ENCODE data around the gene USP17L10.
"Not testable (repeated sequence)": the region's sequence is repeated elsewhere in the genome, so short reads cannot be mapped to it uniquely, and the experiment has no call there.

The USP17L10 gene, protein sequence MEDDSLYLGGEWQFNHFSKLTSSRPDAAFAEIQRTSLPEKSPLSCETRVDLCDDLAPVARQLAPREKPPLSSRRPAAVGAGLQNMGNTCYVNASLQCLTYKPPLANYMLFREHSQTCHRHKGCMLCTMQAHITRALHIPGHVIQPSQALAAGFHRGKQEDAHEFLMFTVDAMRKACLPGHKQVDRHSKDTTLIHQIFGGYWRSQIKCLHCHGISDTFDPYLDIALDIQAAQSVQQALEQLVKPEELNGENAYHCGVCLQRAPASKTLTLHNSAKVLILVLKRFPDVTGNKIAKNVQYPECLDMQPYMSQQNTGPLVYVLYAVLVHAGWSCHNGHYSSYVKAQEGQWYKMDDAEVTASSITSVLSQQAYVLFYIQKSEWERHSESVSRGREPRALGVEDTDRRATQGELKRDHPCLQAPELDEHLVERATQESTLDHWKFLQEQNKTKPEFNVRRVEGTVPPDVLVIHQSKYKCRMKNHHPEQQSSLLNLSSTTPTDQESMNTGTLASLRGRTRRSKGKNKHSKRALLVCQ

DNA sequence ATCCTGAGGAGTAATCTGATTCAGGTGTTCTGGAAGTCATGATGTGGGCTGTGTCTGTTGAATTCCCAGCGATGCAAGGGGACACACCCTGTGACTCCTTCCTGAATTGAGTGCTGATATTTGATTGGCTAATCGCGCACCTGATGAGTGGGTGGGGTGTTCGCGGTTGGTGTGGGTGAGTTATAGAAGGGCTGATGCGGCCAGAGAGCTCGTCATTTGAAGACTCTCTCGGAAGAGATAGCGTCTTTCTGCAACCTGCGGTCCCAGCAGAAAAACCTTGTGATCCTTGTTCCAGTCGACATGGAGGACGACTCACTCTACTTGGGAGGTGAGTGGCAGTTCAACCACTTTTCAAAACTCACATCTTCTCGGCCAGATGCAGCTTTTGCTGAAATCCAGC lies at the start of gene USP17L10:
TSS of gene USP17L10 (plus strand) at position 301 of the 400 bp plus-strand sequence. CDS start at position 301, 0 bp downstream.
- in situ Hi-C loops (cut with HindIII; ENCODE audit: low sequenced_read_pairs) = not testable (repeated sequence)

GRCh38 chr4:9165990-9166389 lies 44.5 kb upstream of the USP17L10 start:
- in situ Hi-C loops (cut with HindIII; ENCODE audit: low sequenced_read_pairs) = not testable (repeated sequence)

- in situ Hi-C loops (cut with HindIII; ENCODE audit: low sequenced_read_pairs) = not testable (repeated sequence)
Measured at GRCh38 chr4:9169791-9170459, 40.5 kb upstream of the USP17L10 start, which contains the start of gene FAM90A26. Gene FAM90A26 (plus strand): TSS chr4:9170409. CDS start chr4:9173173, 2,764 bp downstream.

GRCh38 chr4:9214701-9215100 lies 4.2 kb downstream of the USP17L10 start:
- in situ Hi-C loops (cut with HindIII; ENCODE audit: low sequenced_read_pairs) = not testable (repeated sequence)

GRCh38 chr4:9215105-9215504 lies 4.6 kb downstream of the USP17L10 start, which contains the start of gene USP17L11:
Gene USP17L11 (plus strand): TSS chr4:9215405. CDS start chr4:9215405, 0 bp downstream.
- in situ Hi-C loops (cut with HindIII; ENCODE audit: low sequenced_read_pairs) = not testable (repeated sequence)

GRCh38 chr4:9219852-9220251 lies 9.4 kb downstream of the USP17L10 start, which contains the start of gene USP17L12:
Gene USP17L12 (plus strand): TSS chr4:9220152. CDS start chr4:9220152, 0 bp downstream.
- in situ Hi-C loops (cut with HindIII; ENCODE audit: low sequenced_read_pairs) = not testable (repeated sequence)

GRCh38 chr4:9224596-9224995 lies 14.1 kb downstream of the USP17L10 start, which contains the start of gene USP17L13:
Gene USP17L13 (plus strand): TSS chr4:9224896. CDS start chr4:9224896, 0 bp downstream.
- in situ Hi-C loops (cut with HindIII; ENCODE audit: low sequenced_read_pairs) = not testable (repeated sequence)

GRCh38 chr4:9230249-9230648 lies 19.8 kb downstream of the USP17L10 start:
- in situ Hi-C loops (cut with HindIII; ENCODE audit: low sequenced_read_pairs) = not testable (repeated sequence)

GRCh38 chr4:9234085-9234484 lies 23.6 kb downstream of the USP17L10 start, which contains the start of gene USP17L15:
Gene USP17L15 (plus strand): TSS chr4:9234385. CDS start chr4:9234385, 0 bp downstream.
- in situ Hi-C loops (cut with HindIII; ENCODE audit: low sequenced_read_pairs) = not testable (repeated sequence)

- in situ Hi-C loops (cut with HindIII; ENCODE audit: low sequenced_read_pairs) = not testable (repeated sequence)
Measured at GRCh38 chr4:9238461-9238860, 28.0 kb downstream of the USP17L10 start.

- in situ Hi-C loops (cut with HindIII; ENCODE audit: low sequenced_read_pairs) = not testable (repeated sequence)
Measured at GRCh38 chr4:9243579-9243978, 33.1 kb downstream of the USP17L10 start, which contains the start of gene USP17L17. Gene USP17L17 (plus strand): TSS chr4:9243879. CDS start chr4:9243879, 0 bp downstream.

DNA sequence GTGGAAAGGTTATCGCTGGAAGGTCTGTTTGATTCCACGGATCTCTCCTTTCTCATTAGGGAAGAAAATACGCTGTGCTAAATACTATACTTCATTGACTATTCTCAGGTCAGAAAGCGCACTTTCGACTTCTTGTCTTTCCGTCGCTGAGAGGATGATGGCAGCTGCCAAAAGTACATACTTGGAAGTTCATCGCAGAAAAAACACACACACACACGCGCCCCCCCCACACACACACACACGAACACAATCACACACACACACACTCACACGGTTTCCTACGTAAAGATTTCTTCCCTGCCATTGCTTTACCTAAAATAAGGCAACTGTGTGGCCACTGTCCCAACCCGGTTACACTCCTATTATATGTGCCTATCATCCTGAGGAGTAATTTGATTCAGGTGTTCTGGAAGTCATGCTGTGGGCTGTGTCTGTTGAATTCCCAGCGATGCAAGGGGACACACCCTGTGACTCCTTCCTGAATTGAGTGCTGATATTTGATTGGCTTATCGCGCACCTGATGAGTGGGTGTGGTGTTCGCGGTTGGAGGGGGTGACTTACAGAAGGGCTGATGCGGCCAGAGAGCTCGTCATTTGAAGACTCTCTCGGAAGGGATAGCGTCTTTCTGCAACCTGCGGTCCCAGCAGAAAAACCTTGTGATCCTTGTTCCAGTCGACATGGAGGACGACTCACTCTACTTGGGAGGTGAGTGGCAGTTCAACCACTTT lies 37.7 kb downstream of the USP17L10 start, which contains the start of gene USP17L18:
TSS of gene USP17L18 (plus strand) at position 678 of the 728 bp plus-strand sequence. CDS start at position 678, 0 bp downstream.
- in situ Hi-C loops (cut with HindIII; ENCODE audit: low sequenced_read_pairs) = not testable (repeated sequence)

DNA sequence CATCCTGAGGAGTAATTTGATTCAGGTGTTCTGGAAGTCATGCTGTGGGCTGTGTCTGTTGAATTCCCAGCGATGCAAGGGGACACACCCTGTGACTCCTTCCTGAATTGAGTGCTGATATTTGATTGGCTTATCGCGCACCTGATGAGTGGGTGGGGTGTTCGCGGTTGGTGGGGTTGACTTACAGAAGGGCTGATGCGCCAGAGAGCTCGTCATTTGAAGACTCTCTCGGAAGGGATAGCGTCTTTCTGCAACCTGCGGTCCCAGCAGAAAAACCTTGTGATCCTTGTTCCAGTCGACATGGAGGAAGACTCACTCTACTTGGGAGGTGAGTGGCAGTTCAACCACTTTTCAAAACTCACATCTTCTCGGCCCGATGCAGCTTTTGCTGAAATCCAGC lies 42.6 kb downstream of the USP17L10 start, which contains the start of gene USP17L19:
TSS of gene USP17L19 (plus strand) at position 301 of the 400 bp plus-strand sequence. CDS start at position 301, 0 bp downstream.
- in situ Hi-C loops (cut with HindIII; ENCODE audit: low sequenced_read_pairs) = not testable (repeated sequence)

- in situ Hi-C loops (cut with HindIII; ENCODE audit: low sequenced_read_pairs) = not testable (repeated sequence)
Measured at GRCh38 chr4:9257824-9258223, 47.4 kb downstream of the USP17L10 start, which contains the start of gene USP17L20. Gene USP17L20 (plus strand): TSS chr4:9258124. CDS start chr4:9258124, 0 bp downstream.

All from endothelial cell of hepatic sinusoid (primary cell).